ENCODE data around the gene PSORS1C2. TPM values are rescaled to one million over a fixed set of nuclear protein-coding genes. Genes with fewer than 3 reads are reported as not detected.

PSORS1C2 gene
- total and polyA plus RNA-seq, 2 donors (not counting 3 experiments of a cell fraction or from before 2014, with no cell fraction given), result not detected

- no peak overlapping the region for H3K4me3 ChIP-seq (replicated peaks in 1 of 3; ENCODE audit: insufficient read depth in 1 of 3, low read depth in 1 of 3, low read length in 3 of 3)
- FAIRE-seq (no peak), DNase-seq (ENCODE audit: low read depth, low spot score) (no peak)
- TF ChIP-seq GATA2 (IDR thresholded peaks at IDR 0.05; ENCODE audit: insufficient read depth, insufficient read length, low read depth, low read length), result no peak
- no peak for TF ChIP-seq MAX (IDR thresholded peaks at IDR 0.05; ENCODE audit: insufficient read depth, insufficient read length)
- TF ChIP-seq JUN (IDR thresholded peaks at IDR 0.05; ENCODE audit: borderline replicate concordance, insufficient read depth, insufficient read length, low read depth), result no peak
- TF ChIP-seq FOS (IDR thresholded peaks at IDR 0.05; ENCODE audit: borderline replicate concordance, insufficient read depth, low read length), result no peak
- TF ChIP-seq CTCF (IDR thresholded peaks at IDR 0.05; ENCODE audit: extremely low read depth in 1 of 2, insufficient read depth in 1 of 2, low read depth in 1 of 2, low read length in 2 of 2), result no peak
- TF ChIP-seq POLR2AphosphoS5 (IDR thresholded peaks at IDR 0.05; ENCODE audit: insufficient read depth, low read depth, low read length), result no peak
- TF ChIP-seq POLR2A (IDR thresholded peaks at IDR 0.05; ENCODE audit: low read depth, low read length), result no peak
- no peak for TF ChIP-seq MYC (IDR thresholded peaks at IDR 0.05; ENCODE audit: low read depth, low read length)
- no peak for TF ChIP-seq EZH2 (IDR thresholded peaks at IDR 0.05; ENCODE audit: borderline replicate concordance, low read depth, low read length, severe bottlenecking)
- no TSS peak for BruUV-seq (replicated peaks)
- no peaks in the 10 kb centered on the region for H3K79me2 ChIP-seq (ENCODE audit: control insufficient read depth, insufficient read depth, low read length)
- H3K9me1 ChIP-seq (replicated peaks; ENCODE audit: control insufficient read depth, extremely low read depth, insufficient read depth, low read length), result no peaks in the 10 kb centered on the region
- no peaks in the 10 kb centered on the region for H3K36me3 ChIP-seq (ENCODE audit: control insufficient read depth in 2 of 2, extremely low read depth in 1 of 2, insufficient read depth in 2 of 2, low read length in 2 of 2)
- no peaks in the 10 kb centered on the region for H4K20me1 ChIP-seq (replicated peaks; ENCODE audit: control insufficient read depth, extremely low read depth, insufficient read depth, low read length)
- ChIA-PET CTCF (interaction anchor here (0.9 kb wide), 1 partner anchor 10 kb away, joined by 3 read pairs; no protein-coding TSS in a partner anchor), POLR2A (no interaction called here)
- H3K9me3 ChIP-seq (replicated peaks; ENCODE audit: control insufficient read depth, insufficient read depth, low read length), result no peaks in the 10 kb centered on the region
- intact Hi-C loops (cut with micrococcal nuclease), result no loop called here
- H3K9ac ChIP-seq (replicated peaks; ENCODE audit: extremely low read depth, insufficient read depth, low read length), result no peak overlapping the region
- H3K4me1 ChIP-seq (ENCODE audit: control insufficient read depth, extremely low read depth, insufficient read depth, low read length), result no peaks in the 10 kb centered on the region
- dilution Hi-C loops (cut with MboI; ENCODE audit: extremely low pct_ligation_motif_present, low sequenced_read_pairs), result no loop called here
- H3K27ac ChIP-seq (ENCODE audit: insufficient read depth, low read depth, low read length), result no peak overlapping the region
- no peak overlapping the region for H3K4me2 ChIP-seq (ENCODE audit: insufficient read depth, low read length)
- no peak overlapping the region for H2AFZ ChIP-seq (ENCODE audit: low read depth, low read length)
- no peaks in the 10 kb centered on the region for H3K27me3 ChIP-seq (ENCODE audit: control insufficient read depth in 2 of 2, insufficient read depth in 2 of 2, low read length in 2 of 2)
Observed at GRCh38 chr6:31172973-31173384, 34.1 kb upstream of the PSORS1C2 start.
